DMS 273 (cell line): ENCODE results near the gene PPP1R2C.

Experiments used
- DNase-seq: peaks from one replicate; lab custom pipeline; 2025; ENCODE audit not compliant: unreplicated experiment; lab: John Stamatoyannopoulos, UW

Gene PPP1R2C

DNA sequence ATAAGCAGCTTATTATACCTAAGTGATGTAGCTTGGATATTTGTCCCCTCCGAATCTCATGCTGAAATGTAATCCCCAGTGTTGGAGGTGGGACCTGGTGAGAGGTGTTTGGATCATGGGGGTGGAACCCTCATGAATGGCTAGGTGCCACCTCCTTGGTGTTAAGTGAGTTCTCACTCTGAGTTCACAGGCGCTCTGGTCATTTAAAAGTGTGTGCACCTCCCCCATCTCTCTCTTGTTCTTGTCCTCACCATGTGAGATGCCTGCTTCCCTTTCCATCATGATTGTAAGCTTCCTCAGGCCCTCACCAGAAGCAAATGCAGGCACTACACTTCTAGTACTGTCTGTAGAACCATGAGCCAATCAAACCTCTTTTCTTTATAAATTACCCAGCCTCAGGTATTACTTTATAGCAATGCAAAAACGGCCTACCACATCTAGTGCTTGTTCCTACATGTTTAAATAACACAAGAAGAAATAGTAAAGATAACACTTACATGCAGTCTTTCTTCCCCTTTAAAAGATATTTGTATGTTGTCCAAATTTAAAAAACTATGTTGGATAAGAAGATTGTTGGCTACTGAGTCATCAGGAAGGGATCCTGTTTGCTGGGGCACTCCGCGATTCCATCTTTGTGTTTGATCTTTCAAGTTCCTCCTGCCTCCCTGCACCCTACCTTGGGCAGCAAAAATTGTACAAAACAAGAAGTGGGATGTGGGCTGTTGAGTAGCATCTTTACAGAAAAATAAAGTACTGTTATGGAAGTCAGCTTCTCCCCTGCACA lies 29.7 kb downstream of the PPP1R2C start:
- no peak for DNase-seq

DNA sequence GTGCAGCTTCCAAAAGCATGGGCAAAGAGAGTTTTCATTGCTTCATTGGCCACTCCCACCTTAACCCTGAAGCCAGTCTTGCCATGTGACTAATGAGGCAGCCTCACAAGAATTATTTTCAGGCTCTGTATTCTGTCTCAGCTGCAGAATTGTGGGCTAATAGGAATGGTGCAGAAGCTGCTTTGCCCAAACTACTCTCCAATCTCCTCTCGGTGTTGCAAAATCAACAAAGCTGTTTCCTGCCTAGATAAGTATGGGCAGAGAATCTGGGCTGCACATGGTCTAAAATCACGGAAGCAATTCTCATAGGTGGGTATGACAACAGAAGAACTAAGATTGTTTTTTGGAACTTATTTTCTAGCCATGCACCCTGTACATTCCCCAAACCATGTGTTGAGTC lies 31.4 kb downstream of the PPP1R2C start:
- no peak for DNase-seq

DNA sequence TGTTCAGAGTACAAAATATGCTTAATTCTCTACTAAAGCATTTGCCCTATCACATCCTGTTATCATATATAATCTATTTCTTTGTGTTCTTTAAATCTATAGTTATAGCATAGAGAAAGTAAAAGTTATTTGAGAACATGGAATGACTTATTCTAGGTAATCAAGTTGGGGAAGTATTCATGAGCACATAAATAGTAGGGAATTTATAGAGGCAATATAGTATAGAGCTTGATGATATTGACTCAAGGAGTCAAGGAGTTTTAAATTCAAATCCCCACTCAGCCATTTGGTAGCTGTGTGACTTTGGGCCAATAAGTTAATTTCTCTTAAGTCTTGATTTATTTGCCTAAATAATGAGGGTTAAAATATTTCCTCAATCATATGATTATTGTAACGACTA lies 37.5 kb downstream of the PPP1R2C start:
- no peak for DNase-seq

DNA sequence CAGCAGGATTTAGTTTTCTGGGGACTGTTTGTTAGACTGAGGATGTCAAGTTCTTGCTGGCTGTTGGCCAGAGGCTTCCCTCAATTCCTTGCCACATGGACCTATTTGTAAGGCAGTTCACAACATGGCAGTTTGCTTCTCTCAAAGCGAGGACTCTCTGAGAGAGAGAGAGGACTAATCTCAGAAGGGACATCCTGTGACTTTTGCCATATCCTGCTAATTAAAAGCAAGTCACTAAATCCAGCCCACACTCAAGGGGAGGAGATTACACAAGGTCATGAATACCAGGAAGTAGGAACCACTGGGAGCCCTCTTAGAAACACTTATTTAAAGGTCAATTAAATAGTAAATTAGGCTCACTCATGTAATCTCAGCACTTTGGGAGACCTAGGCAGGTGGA lies 38.2 kb downstream of the PPP1R2C start:
- no peak for DNase-seq

DNA sequence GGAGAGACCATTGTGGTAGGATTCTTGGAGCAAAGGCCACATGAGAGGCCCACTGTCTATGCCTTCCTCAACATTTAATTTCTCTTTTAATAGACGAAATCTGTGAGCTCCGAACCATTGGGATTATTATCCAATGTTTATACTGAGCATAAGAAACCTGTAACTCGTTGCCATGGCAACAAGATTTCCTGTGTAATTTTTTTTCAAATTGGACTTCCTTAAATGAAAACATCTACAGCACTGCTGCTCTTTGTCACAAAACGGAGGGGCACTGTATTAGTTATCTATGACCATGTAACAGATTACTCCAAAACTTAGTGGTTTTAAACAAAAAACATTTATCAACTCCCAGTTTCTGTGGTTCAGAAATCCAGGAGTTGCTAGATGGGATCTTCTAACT lies 38.7 kb downstream of the PPP1R2C start:
- peak; percentile 54 for DNase-seq

DNA sequence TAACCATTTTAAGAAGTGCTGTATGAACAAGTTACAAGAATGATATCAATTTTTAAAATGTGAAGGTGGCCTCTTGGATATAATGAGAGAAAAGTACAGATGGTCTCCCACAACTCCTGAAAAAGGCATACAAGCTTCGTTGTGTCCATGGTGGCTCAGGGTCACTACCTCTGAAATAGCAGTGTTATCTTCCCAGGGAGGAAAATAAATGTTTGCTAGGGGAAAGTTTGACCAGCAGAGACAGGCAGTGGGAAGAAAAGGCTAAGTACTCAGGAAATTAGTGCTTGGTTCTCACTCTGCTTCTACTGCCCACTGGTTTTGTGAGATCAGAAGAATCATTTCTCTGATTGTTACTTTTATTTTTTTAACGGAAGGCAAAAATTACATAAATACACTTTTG lies 39.4 kb downstream of the PPP1R2C start:
- no peak for DNase-seq

DNA sequence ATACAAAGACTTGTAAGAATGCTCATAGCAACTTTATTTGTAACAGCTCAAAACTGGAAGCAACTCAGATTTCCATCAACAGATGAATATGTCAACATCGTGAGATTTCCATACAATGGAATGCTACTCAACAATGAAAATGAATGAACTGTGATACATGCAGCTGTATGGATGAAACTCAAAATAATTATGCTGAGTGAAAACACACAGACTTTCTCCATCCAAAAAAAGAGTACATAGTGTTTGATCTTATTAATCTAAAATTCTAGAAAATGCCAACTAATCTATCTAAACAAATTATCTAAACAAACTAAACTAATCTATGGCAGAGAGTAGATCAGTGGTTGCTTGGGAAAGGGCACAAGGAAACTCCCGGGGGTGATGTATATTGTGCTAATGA lies 42.7 kb downstream of the PPP1R2C start:
- DNase-seq: no peak

DNA sequence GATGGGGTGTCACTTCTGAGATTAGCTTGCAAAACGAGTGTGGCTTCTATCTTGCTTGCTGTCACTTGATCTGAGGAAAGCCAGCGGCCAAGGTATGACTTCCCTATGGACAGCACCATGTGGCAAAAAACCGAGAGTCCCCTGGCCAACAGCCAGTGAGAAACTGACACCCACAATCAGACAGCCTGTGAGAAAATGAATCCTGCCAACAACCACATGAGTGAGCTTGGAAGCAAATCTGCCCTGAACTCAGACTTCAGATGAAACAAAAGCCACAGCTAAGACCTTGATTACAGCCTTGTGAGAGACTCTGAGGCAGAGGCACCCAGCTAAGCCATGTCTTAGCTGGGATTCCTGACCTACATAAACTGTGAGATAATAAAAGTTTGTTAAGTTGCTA lies 45.5 kb downstream of the PPP1R2C start:
- DNase-seq: peak; percentile 83
